Panc1 (cell line): Measurements from ENCODE around the gene KIAA1671. TPM values are rescaled to one million over a fixed set of nuclear protein-coding genes. Genes with fewer than 3 reads are reported as not detected.

ENCODE experiments used
- ATAC-seq: fragments of 200-7000 bp; cut with Tn5 transposase; 2 replicates; pipeline ENCODE4 v1.9.1; 2020; ENCODE audit warnings: mild to moderate bottlenecking, moderate library complexity
- BruUV-seq: library from RNA; stranded (reverse); fragments of 400-500 nt; replicated peaks from 2 replicates; lab custom pipeline; 2021; lab: Mats Ljungman, UMichigan
- CTCF ChIA-PET: fragments of 300-600 bp; sonication (Branson Sonifier 250); formaldehyde crosslinking; loops from one replicate; lab custom pipeline; 2022; ENCODE audit warnings: antibody characterized with exemption; lab: Charles Lee
- POLR2A ChIA-PET: fragments of 300-600 bp; sonication (Branson Sonifier 250); formaldehyde crosslinking; loops from one replicate; lab custom pipeline; 2022; ENCODE audit warnings: antibody characterized with exemption; lab: Charles Lee
- DNase-seq: peaks from one replicate; pipeline ENCODE4 v3.0.0-alpha.2; 2010; ENCODE audit warnings: low read depth, low spot score
- H3K27ac ChIP-seq: 2 replicates; pipeline ENCODE4 v1.5.1; 2011; ENCODE audit warnings: mild to moderate bottlenecking, low read length, inconsistent platforms
- H3K27me3 ChIP-seq: fragments of 200-500 bp; sonication (Bioruptor generic); 2 replicates; pipeline ENCODE4 v1.6.0; 2014; ENCODE audit warnings: low read length, inconsistent platforms; ENCODE audit not compliant: control insufficient read depth, insufficient read depth
- H3K36me3 ChIP-seq: fragments of 200-500 bp; sonication (Bioruptor generic); 2 replicates; pipeline ENCODE4 v1.5.1; 2014; ENCODE audit warnings: inconsistent platforms, mild to moderate bottlenecking, low read length, moderate library complexity; ENCODE audit not compliant: control insufficient read depth, insufficient read depth
- H3K4me1 ChIP-seq: 2 replicates; pipeline ENCODE4 v1.5.1; 2011; ENCODE audit warnings: inconsistent platforms, mild to moderate bottlenecking, low read length, moderate library complexity; ENCODE audit not compliant: control insufficient read depth, insufficient read depth
- H3K4me3 ChIP-seq, 2 experiments: 2 replicates each; pipeline ENCODE4 v1.5.1; 2011 to 2012; ENCODE audit warnings: low read depth in 2 of 2, low read length in 2 of 2, mild to moderate bottlenecking in 2 of 2, inconsistent platforms in 1 of 2, moderate library complexity in 1 of 2
- H3K9me3 ChIP-seq: fragments of 200-500 bp; sonication (Bioruptor generic); 2 replicates; pipeline ENCODE4 v1.5.1; 2014; ENCODE audit warnings: low read depth, mild to moderate bottlenecking, inconsistent platforms, low read length, moderate library complexity; ENCODE audit not compliant: control insufficient read depth, insufficient read depth
- CTCF ChIP-seq: fragments of 450-650 bp; IDR thresholded peaks from 2 replicates; pipeline ENCODE4 v1.5.1; 2017; ENCODE audit warnings: mild to moderate bottlenecking
- POLR2AphosphoS5 ChIP-seq: IDR thresholded peaks from 2 replicates; pipeline ENCODE4 v1.6.1; 2012; ENCODE audit warnings: mild to moderate bottlenecking, low read depth, low read length, moderate library complexity
- REST ChIP-seq, 2 experiments: IDR thresholded peaks; 2 replicates each; pipeline ENCODE4 v1.6.1; 2011 to 2012; ENCODE audit warnings: low read depth in 2 of 2, control low read depth in 1 of 2, low read length in 1 of 2, mild to moderate bottlenecking in 1 of 2, moderate library complexity in 1 of 2; ENCODE audit not compliant: insufficient read depth in 1 of 2
- SIN3A ChIP-seq: IDR thresholded peaks from 2 replicates; pipeline ENCODE4 v1.6.1; 2012; ENCODE audit warnings: low read depth, mild to moderate bottlenecking, low read length, moderate library complexity, borderline replicate concordance; ENCODE audit not compliant: insufficient read depth
- TCF7L2 ChIP-seq: IDR thresholded peaks from 2 replicates; pipeline ENCODE4 v1.6.1; 2011; ENCODE audit warnings: mild to moderate bottlenecking, low read depth, low read length, inconsistent platforms
- in situ Hi-C: cut with HindIII; loops from 2 replicates; pipeline ENCODE4 v1.10.0; 2016; ENCODE audit warnings: low sequenced_read_pairs, low pct_unique_long_range_greater_than_20kb
- intact Hi-C: fragments of 100-400 bp; cut with micrococcal nuclease; formaldehyde crosslinking; loops from one replicate; pipeline ENCODE4 v1.10.0; 2022; ENCODE audit not compliant: unreplicated experiment
- total RNA-seq: library from RNA; stranded (reverse); gene quantifications from one replicate; pipeline ENCODE4 v1.2.1, GENCODE V29; 2021; ENCODE audit not compliant: unreplicated experiment

KIAA1671 gene
- total RNA-seq, 1 experiment from 2014 or later, result 48.1 TPM

GRCh38 chr22:25091458-25091857, 138.9 kb downstream of the KIAA1671 start:
- no peaks in the 10 kb centered on the region for H3K4me1 ChIP-seq
- H3K27me3 ChIP-seq, result no peaks in the 10 kb centered on the region
- intact Hi-C loops, result no loop called here
- H3K27ac ChIP-seq, result no peak overlapping the region
- ChIA-PET POLR2A (no interaction called here), CTCF (no interaction called here)
- DNase-seq (no peak), ATAC-seq (no peak)
- TF ChIP-seq REST (IDR thresholded peaks at IDR 0.05; ENCODE audit: insufficient read depth in 1 of 2, low read depth in 2 of 2, low read length in 1 of 2) (no peak), TCF7L2 (no peak)
- H3K4me3 ChIP-seq, result no peak overlapping the region
- no peaks in the 10 kb centered on the region for H3K9me3 ChIP-seq
- in situ Hi-C loops, result no loop called here
- H3K36me3 ChIP-seq, result no peaks in the 10 kb centered on the region
- no TSS peak for BruUV-seq

GRCh38 chr22:25092119-25092518, 139.6 kb downstream of the KIAA1671 start:
- intact Hi-C loops (no loop called here), in situ Hi-C loops (no loop called here)
- ChIA-PET CTCF (no interaction called here), POLR2A (no interaction called here)
- Histone ChIP-seq H3K4me1 (no peaks in the 10 kb centered on the region), H3K27me3 (no peaks in the 10 kb centered on the region), H3K4me3 (no peak overlapping the region), H3K36me3 (no peaks in the 10 kb centered on the region), H3K27ac (no peak overlapping the region), H3K9me3 (no peaks in the 10 kb centered on the region)
- ATAC-seq (no peak), DNase-seq (no peak)
- TSS peak; percentile 35 for BruUV-seq
- TF ChIP-seq POLR2AphosphoS5 (no peak), REST (IDR thresholded peaks at IDR 0.05; ENCODE audit: insufficient read depth in 1 of 2, low read depth in 2 of 2, low read length in 1 of 2) (no peak), TCF7L2 (no peak), CTCF (no peak), SIN3A (no peak)
